ENCODE measurements around the gene TBC1D9. TPM values are rescaled to one million over a fixed set of nuclear protein-coding genes. Genes with fewer than 3 reads are reported as not detected.
A peak's percentile ranks its signal among the peaks of the same experiment; 100 is the strongest.

The TBC1D9 gene
- polyA plus RNA-seq, 3 donors, result 13.6 to 33.5 (median 21.0) TPM

- Histone ChIP-seq H3K4me3 (replicated peaks in 1 of 3; ENCODE audit: low read depth in 2 of 3, low read length in 3 of 3) (no peak overlapping the region), H3K4me2 (replicated peaks; ENCODE audit: extremely low read depth, low read length, poor library complexity, severe bottlenecking) (no peak overlapping the region), H3K27me3 (ENCODE audit: control insufficient read depth in 2 of 2, insufficient read depth in 2 of 2, low read length in 2 of 2) (no peaks in the 10 kb centered on the region), H3K27ac (ENCODE audit: low read depth in 1 of 2, low read length in 2 of 2) (no peak overlapping the region), H3K79me2 (ENCODE audit: insufficient read depth, low read length) (no peaks in the 10 kb centered on the region), H2AFZ (ENCODE audit: insufficient read depth, low read depth, low read length, poor library complexity, severe bottlenecking) (no peak overlapping the region), H3K36me3 (replicated peaks in 1 of 2; ENCODE audit: control insufficient read depth in 1 of 2, insufficient read depth in 2 of 2, low read length in 2 of 2) (no peaks in the 10 kb centered on the region), H3K4me1 (ENCODE audit: control insufficient read depth in 1 of 2, insufficient read depth in 2 of 2, low read length in 2 of 2) (peaks cover 0 to 3% of the 10 kb centered on the region in 2 donors), H3K9ac (ENCODE audit: insufficient read depth, low read length, poor library complexity, severe bottlenecking) (no peak overlapping the region), H3K9me3 (replicated peaks in 1 of 2; ENCODE audit: control insufficient read depth in 1 of 2, insufficient read depth in 1 of 2, low read length in 2 of 2) (no peaks in the 10 kb centered on the region), H4K20me1 (ENCODE audit: insufficient read depth, low read length) (no peaks in the 10 kb centered on the region)
- H3K36me3 Mint-ChIP-seq, result no peaks in the 10 kb centered on the region
- H3K27me3 Mint-ChIP-seq (ENCODE audit: low read depth in 3 of 3), result peaks cover 0 to 3% (median 0%) of the 10 kb centered on the region in 3 donors
- no peak overlapping the region for H3K27ac Mint-ChIP-seq
- intact Hi-C loops (cut with micrococcal nuclease), result no loop called here
- no peak for TF ChIP-seq CTCF (IDR thresholded peaks at IDR 0.05)
- WGBS (ENCODE audit: insufficient coverage), result no CpG with 5 or more reads among the region's 1 CpG
- H3K9me3 Mint-ChIP-seq, result peaks cover 0 to 3% (median 0%) of the 10 kb centered on the region in 7 donors
- no peak overlapping the region for H3K4me3 Mint-ChIP-seq
- no peak for DNase-seq
- peaks cover 8% of the 10 kb centered on the region for H3K4me1 Mint-ChIP-seq
Measured at GRCh38 chr4:140777386-140777785, 21.2 kb upstream of the TBC1D9 start.

GRCh38 chr4:140776556-140776955 lies 20.4 kb upstream of the TBC1D9 start:
- H3K4me3 ChIP-seq (replicated peaks in 1 of 3; ENCODE audit: low read depth in 2 of 3, low read length in 3 of 3), result no peak overlapping the region
- H3K36me3 ChIP-seq (replicated peaks in 1 of 2; ENCODE audit: control insufficient read depth in 1 of 2, insufficient read depth in 2 of 2, low read length in 2 of 2), result no peaks in the 10 kb centered on the region
- no peak overlapping the region for H3K9ac ChIP-seq (ENCODE audit: insufficient read depth, low read length, poor library complexity, severe bottlenecking)
- no peaks in the 10 kb centered on the region for H3K4me1 ChIP-seq (ENCODE audit: control insufficient read depth in 1 of 2, insufficient read depth in 2 of 2, low read length in 2 of 2)
- WGBS (ENCODE audit: insufficient coverage), result 100% methylated on average over 2 of the region's 2 CpGs
- H2AFZ ChIP-seq (ENCODE audit: insufficient read depth, low read depth, low read length, poor library complexity, severe bottlenecking), result peak overlapping the region; percentile 17
- no peak for DNase-seq
- intact Hi-C loops (cut with micrococcal nuclease), result no loop called here
- no peaks in the 10 kb centered on the region for H3K27me3 ChIP-seq (ENCODE audit: control insufficient read depth in 2 of 2, insufficient read depth in 2 of 2, low read length in 2 of 2)
- no peak overlapping the region for H3K27ac ChIP-seq (ENCODE audit: low read depth in 1 of 2, low read length in 2 of 2)
- H3K27me3 Mint-ChIP-seq (ENCODE audit: low read depth in 3 of 3), result peaks cover 0 to 3% (median 0%) of the 10 kb centered on the region in 3 donors
- no peaks in the 10 kb centered on the region for H3K36me3 Mint-ChIP-seq
- H4K20me1 ChIP-seq (ENCODE audit: insufficient read depth, low read length), result no peaks in the 10 kb centered on the region
- TF ChIP-seq CTCF (IDR thresholded peaks at IDR 0.05), result no peak
- no peak overlapping the region for H3K4me3 Mint-ChIP-seq
- peaks cover 0 to 3% (median 0%) of the 10 kb centered on the region in 7 donors for H3K9me3 Mint-ChIP-seq
- peaks cover 2% of the 10 kb centered on the region for H3K4me1 Mint-ChIP-seq
- H3K9me3 ChIP-seq (replicated peaks in 1 of 2; ENCODE audit: control insufficient read depth in 1 of 2, insufficient read depth in 1 of 2, low read length in 2 of 2), result no peaks in the 10 kb centered on the region
- H3K79me2 ChIP-seq (ENCODE audit: insufficient read depth, low read length), result no peaks in the 10 kb centered on the region
- no peak overlapping the region for H3K4me2 ChIP-seq (replicated peaks; ENCODE audit: extremely low read depth, low read length, poor library complexity, severe bottlenecking)
- H3K27ac Mint-ChIP-seq, result no peak overlapping the region

Data from CD14-positive monocyte (primary cell).